22Rv1 (cell line): ENCODE results near the gene SETBP1.

Experiments
- CTCF ChIP-seq: fragments of 450-650 bp; IDR thresholded peaks from 2 replicates; pipeline ENCODE4 v1.5.1; 2017; ENCODE audit warnings: mild to moderate bottlenecking
- ZFX ChIP-seq: fragments of 450-650 bp; IDR thresholded peaks from 2 replicates; pipeline ENCODE4 v1.6.1; 2017; ENCODE audit warnings: antibody characterized with exemption, borderline replicate concordance

GRCh38 chr18:44859751-44860439, 179.2 kb downstream of the SETBP1 start:
- no peak for TF ChIP-seq CTCF
- TF ChIP-seq ZFX = no peak
